Effector memory CD8-positive, alpha-beta T cell (primary cell): Measurements from ENCODE around the gene SLC35D2.

Experiments
- ATAC-seq: fragments of 150-1000 bp; cut with Tn5 transposase; replicated peaks from 2 replicates; pipeline ENCODE4 v1.10.0; 2021; ENCODE audit warnings: mild to moderate bottlenecking, moderate library complexity
- DNase-seq, 3 experiments: peaks; one replicate each; pipeline ENCODE4 v3.0.0; 2021
- H3K27ac Mint-ChIP-seq, 2 donors: one replicate each; pipeline ENCODE4 v1.8.0; 2022; ENCODE audit warnings: mild to moderate bottlenecking in 2 of 2, mixed read lengths in 2 of 2, moderate library complexity in 2 of 2
- H3K27me3 Mint-ChIP-seq, 2 donors: one replicate each; pipeline ENCODE4 v1.8.0; 2022; ENCODE audit warnings: mixed read lengths in 2 of 2
- H3K36me3 Mint-ChIP-seq: one replicate; pipeline ENCODE4 v1.8.0; 2022; ENCODE audit warnings: mild to moderate bottlenecking, moderate library complexity, mixed read lengths; ENCODE audit not compliant: insufficient read depth
- H3K4me1 Mint-ChIP-seq, 2 donors: one replicate each; pipeline ENCODE4 v1.8.0; 2022; ENCODE audit warnings: low read depth in 2 of 2, mixed read lengths in 2 of 2
- H3K4me3 Mint-ChIP-seq, 2 donors: one replicate each; pipeline ENCODE4 v1.8.0; 2022; ENCODE audit warnings: mild to moderate bottlenecking in 2 of 2, mixed read lengths in 2 of 2, moderate library complexity in 2 of 2
- H3K9me3 Mint-ChIP-seq, 2 donors: one replicate each; pipeline ENCODE4 v1.8.0; 2022; ENCODE audit warnings: mixed read lengths in 2 of 2

SLC35D2 gene

GRCh38 chr9:96302021-96302420 is 81.5 kb downstream of the SLC35D2 start, which contains the start of gene HSD17B3:
TSS of gene HSD17B3 (minus strand) at chr9:96302176. CDS start at chr9:96302104, 72 bp downstream.
- Mint-ChIP-seq H3K27ac (no peak within 1 kb of the TSS), H3K4me1 (no peaks in the 10 kb centered on the region), H3K27me3 (no peaks in the 10 kb centered on the region), H3K4me3 (no peak within 1 kb of the TSS), H3K36me3 (no peaks in the 10 kb centered on the region), H3K9me3 (no peaks in the 10 kb centered on the region)
- no peak for ATAC-seq
- no peak for DNase-seq

GRCh38 chr9:96299823-96300222 is 83.7 kb downstream of the SLC35D2 start:
- Mint-ChIP-seq H3K36me3 (no peaks in the 10 kb centered on the region), H3K4me3 (no peak overlapping the region)
- DNase-seq, result no peak

GRCh38 chr9:96294159-96294545 is 89.4 kb downstream of the SLC35D2 start:
- Mint-ChIP-seq H3K4me1 (no peaks in the 10 kb centered on the region), H3K4me3 (no peak overlapping the region), H3K9me3 (no peaks in the 10 kb centered on the region), H3K27ac (no peak overlapping the region), H3K36me3 (no peaks in the 10 kb centered on the region), H3K27me3 (peaks cover 0 to 12% of the 10 kb centered on the region in 2 donors)
- DNase-seq (no peak), ATAC-seq (no peak)

More at GRCh38 chr9:96299823-96300222, 83.7 kb downstream of the SLC35D2 start:
- H3K9me3 Mint-ChIP-seq, result no peaks in the 10 kb centered on the region
- peaks cover 0 to 8% of the 10 kb centered on the region in 2 donors for H3K27me3 Mint-ChIP-seq
- ATAC-seq, result no peak
- no peaks in the 10 kb centered on the region for H3K4me1 Mint-ChIP-seq
- H3K27ac Mint-ChIP-seq, result no peak overlapping the region

GRCh38 chr9:96293498-96294158 is 89.9 kb downstream of the SLC35D2 start:
- peaks cover 0 to 12% of the 10 kb centered on the region in 2 donors for H3K27me3 Mint-ChIP-seq
- ATAC-seq, result no peak
- no peak overlapping the region for H3K27ac Mint-ChIP-seq
- H3K4me3 Mint-ChIP-seq, result no peak overlapping the region
- no peaks in the 10 kb centered on the region for H3K9me3 Mint-ChIP-seq
- DNase-seq, result no peak
- no peaks in the 10 kb centered on the region for H3K4me1 Mint-ChIP-seq
- H3K36me3 Mint-ChIP-seq, result no peaks in the 10 kb centered on the region

- Mint-ChIP-seq H3K4me1 (no peaks in the 10 kb centered on the region), H3K27me3 (peaks cover 6 to 10% of the 10 kb centered on the region in 2 donors), H3K27ac (no peak overlapping the region), H3K36me3 (no peaks in the 10 kb centered on the region), H3K4me3 (no peak overlapping the region), H3K9me3 (no peaks in the 10 kb centered on the region)
- DNase-seq (no peak), ATAC-seq (no peak)
These were observed 94.1 kb downstream of the SLC35D2 start for GRCh38 chr9:96289392-96289791.

- Mint-ChIP-seq H3K9me3 (no peaks in the 10 kb centered on the region), H3K36me3 (peaks cover 3% of the 10 kb centered on the region), H3K4me1 (no peaks in the 10 kb centered on the region), H3K27ac (no peak overlapping the region), H3K27me3 (peaks cover 19 to 28% of the 10 kb centered on the region in 2 donors), H3K4me3 (no peak overlapping the region)
- no peak for ATAC-seq
- no peak for DNase-seq
These were observed 101.9 kb downstream of the SLC35D2 start for GRCh38 chr9:96281641-96282040.

GRCh38 chr9:96279932-96280331 is 103.6 kb downstream of the SLC35D2 start:
- H3K27ac Mint-ChIP-seq, result no peak overlapping the region
- H3K36me3 Mint-ChIP-seq, result peaks cover 7% of the 10 kb centered on the region
- DNase-seq, result no peak
- no peaks in the 10 kb centered on the region for H3K9me3 Mint-ChIP-seq
- H3K27me3 Mint-ChIP-seq, result peaks cover 19 to 20% of the 10 kb centered on the region in 2 donors
- H3K4me1 Mint-ChIP-seq, result no peaks in the 10 kb centered on the region
- no peak for ATAC-seq
- H3K4me3 Mint-ChIP-seq, result no peak overlapping the region

GRCh38 chr9:96274939-96275338 is 108.6 kb downstream of the SLC35D2 start:
- Mint-ChIP-seq H3K27me3 (peaks cover 18 to 32% of the 10 kb centered on the region in 2 donors), H3K27ac (no peak overlapping the region), H3K9me3 (peaks cover 2 to 8% of the 10 kb centered on the region in 2 donors), H3K4me1 (no peaks in the 10 kb centered on the region), H3K36me3 (peaks cover 7% of the 10 kb centered on the region), H3K4me3 (no peak overlapping the region)
- no peak for ATAC-seq
- no peak for DNase-seq
